Measurements from ENCODE around the gene MISP3. TPM values are rescaled to one million over a fixed set of nuclear protein-coding genes. Genes with fewer than 3 reads are reported as not detected.

MISP3 gene
- total RNA-seq, 3 donors from 2014 or later = 13.6 to 34.2 (median 32.9) TPM

DNA sequence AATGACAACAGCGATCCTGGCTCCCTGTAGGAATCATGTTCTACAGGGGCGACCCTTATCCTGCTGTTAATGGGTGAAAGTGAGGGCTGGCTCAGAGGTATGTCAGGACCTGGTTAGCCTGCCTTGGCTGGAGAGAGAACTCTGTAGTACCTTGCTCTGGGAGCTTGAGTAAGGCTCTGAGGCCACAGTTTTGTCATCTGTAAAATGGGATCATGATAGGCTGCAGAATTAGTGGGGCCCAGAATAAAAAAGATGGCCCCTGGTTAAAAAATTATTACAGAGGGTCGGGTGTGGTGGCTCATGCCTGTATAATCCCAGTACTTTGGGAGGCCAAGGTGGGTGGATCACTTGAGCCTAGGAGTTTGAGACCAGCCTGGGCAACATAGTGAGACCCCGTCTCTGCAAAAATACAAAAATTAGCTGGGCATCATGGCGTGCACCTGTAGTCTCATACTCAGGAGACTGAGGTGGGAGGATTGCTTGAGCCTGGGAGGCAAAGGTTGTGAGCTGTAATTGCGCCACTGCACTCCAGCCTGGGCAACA is 28.5 kb downstream of the MISP3 start:
- no peaks in the 10 kb centered on the region for H3K9me3 ChIP-seq
- H3K36me3 ChIP-seq (ENCODE audit: low read depth) = no peaks in the 10 kb centered on the region
- ATAC-seq (no peak), DNase-seq (no peak)
- peaks cover 11% of the 10 kb centered on the region for H3K4me1 ChIP-seq (ENCODE audit: low read depth)
- TF ChIP-seq, protein P1, sequence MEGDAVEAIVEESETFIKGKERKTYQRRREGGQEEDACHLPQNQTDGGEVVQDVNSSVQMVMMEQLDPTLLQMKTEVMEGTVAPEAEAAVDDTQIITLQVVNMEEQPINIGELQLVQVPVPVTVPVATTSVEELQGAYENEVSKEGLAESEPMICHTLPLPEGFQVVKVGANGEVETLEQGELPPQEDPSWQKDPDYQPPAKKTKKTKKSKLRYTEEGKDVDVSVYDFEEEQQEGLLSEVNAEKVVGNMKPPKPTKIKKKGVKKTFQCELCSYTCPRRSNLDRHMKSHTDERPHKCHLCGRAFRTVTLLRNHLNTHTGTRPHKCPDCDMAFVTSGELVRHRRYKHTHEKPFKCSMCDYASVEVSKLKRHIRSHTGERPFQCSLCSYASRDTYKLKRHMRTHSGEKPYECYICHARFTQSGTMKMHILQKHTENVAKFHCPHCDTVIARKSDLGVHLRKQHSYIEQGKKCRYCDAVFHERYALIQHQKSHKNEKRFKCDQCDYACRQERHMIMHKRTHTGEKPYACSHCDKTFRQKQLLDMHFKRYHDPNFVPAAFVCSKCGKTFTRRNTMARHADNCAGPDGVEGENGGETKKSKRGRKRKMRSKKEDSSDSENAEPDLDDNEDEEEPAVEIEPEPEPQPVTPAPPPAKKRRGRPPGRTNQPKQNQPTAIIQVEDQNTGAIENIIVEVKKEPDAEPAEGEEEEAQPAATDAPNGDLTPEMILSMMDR (IDR thresholded peaks at IDR 0.05) = no peak
- intact Hi-C loops (cut with DNase I, micrococcal nuclease) = no loop called here
- H3K4me3 ChIP-seq = no peak overlapping the region

DNA sequence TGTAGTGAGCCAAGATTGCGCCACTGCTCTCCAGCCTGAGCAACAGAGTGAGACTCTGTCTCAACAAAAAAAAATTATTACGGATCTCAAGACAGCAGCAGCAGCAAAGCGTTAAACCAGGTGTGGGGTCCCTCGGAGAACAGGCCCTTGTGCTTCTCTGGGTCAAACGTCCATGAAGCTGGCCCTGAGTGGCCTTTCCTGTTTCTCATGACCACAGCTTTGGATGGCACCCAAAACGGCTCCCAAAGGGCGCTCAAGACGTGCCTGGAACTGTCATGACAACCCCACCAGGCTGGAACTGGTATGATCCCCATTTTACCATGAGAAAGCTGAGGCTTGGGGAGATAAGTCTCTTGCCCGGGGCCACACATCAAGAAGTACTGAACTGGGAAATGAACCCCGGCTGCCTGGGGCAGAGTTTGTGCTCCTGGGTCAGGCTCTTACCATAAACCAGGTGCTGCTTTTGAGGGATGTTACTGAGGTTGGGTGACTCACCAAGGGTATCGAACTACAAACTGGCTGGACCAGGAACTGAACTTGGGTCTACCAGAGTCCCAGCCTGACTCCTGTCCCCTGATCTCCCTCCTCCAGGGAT is 29.6 kb downstream of the MISP3 start:
- ATAC-seq = no peak
- Histone ChIP-seq H3K4me3 (no peak overlapping the region), H3K36me3 (ENCODE audit: low read depth) (no peaks in the 10 kb centered on the region), H3K4me1 (ENCODE audit: low read depth) (peaks cover 14% of the 10 kb centered on the region), H3K9me3 (no peaks in the 10 kb centered on the region)
- intact Hi-C loops (cut with DNase I, micrococcal nuclease) = no loop called here
- TF ChIP-seq, protein P1 (IDR thresholded peaks at IDR 0.05) = no peak
- DNase-seq = no peak

DNA sequence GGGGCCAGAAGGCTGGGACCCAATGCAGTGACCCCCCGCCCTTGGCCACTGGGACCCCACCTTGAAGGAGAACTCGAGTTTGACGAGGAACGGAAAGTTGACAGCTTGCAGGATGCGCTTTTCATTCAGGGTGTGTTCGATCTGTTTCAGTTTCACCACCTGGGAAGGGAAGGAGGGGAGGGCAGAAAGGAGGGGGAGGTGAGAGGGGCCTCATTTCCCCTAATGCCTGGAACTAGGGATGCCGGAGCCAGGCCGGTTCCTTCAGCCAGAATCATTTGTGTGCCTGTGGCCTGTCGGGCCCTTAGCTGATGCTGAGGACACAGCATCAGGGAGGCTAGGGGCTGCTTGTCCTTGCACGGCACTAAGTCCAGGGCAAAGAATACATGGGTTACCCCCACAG is 30.2 kb downstream of the MISP3 start:
- DNase-seq (no peak), ATAC-seq (no peak)
- Histone ChIP-seq H3K9me3 (no peaks in the 10 kb centered on the region), H3K4me3 (no peak overlapping the region), H3K4me1 (ENCODE audit: low read depth) (peaks cover 14% of the 10 kb centered on the region), H3K36me3 (ENCODE audit: low read depth) (no peaks in the 10 kb centered on the region)
- intact Hi-C loops (cut with DNase I, micrococcal nuclease) = no loop called here
- TF ChIP-seq, protein P1 (IDR thresholded peaks at IDR 0.05) = no peak

DNA sequence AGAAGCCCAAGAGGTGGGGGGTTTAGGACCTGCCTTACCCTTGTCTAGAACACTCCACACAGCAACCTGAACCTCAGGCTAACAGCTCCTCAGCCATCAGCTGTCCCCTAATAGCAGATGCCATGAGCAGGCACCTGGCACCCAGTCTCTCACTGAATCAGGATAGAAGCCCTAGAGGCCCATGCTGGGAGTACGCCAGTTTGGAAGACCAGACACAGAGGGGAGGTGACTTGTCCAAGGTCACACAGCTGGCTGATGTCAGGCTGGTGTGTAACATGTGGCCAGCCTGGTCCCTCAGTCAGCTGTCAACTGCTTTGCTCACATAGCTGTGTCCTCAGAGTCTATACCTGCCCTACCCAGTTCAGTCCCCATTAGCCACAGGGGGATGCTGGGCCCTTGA is 30.7 kb downstream of the MISP3 start:
- no peak for ATAC-seq
- intact Hi-C loops (cut with DNase I, micrococcal nuclease) = no loop called here
- no peak for DNase-seq

DNA sequence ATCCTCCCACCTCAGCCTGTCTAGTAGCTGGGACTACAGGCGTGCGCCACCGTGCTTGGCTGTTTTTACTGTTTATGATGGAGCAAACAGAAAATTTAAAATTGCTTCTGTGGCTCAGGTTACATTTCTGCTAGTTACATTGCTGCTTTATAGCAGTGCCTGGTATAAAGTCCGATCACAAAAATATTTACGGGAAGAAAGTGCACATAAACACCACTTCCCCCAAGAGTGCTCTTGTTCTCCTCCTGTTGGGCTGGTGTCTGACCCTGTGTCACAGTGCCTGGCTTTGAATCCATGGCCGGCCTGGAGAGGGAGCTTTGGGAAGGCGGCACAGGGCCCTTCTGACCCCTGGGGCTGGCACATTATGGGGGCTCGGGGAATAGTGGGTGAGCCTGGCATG is 33.1 kb downstream of the MISP3 start:
- H3K9me3 ChIP-seq = no peaks in the 10 kb centered on the region
- intact Hi-C loops (cut with DNase I, micrococcal nuclease) = no loop called here
- ATAC-seq = peak; percentile 90
- no peaks in the 10 kb centered on the region for H3K36me3 ChIP-seq (ENCODE audit: low read depth)
- H3K4me1 ChIP-seq (ENCODE audit: low read depth) = peaks cover 17% of the 10 kb centered on the region
- DNase-seq = no peak
- TF ChIP-seq, protein P1 (IDR thresholded peaks at IDR 0.05) = no peak
- no peak overlapping the region for H3K4me3 ChIP-seq

More for the DNA sequence above, 30.7 kb downstream of the MISP3 start:
- H3K4me1 ChIP-seq (ENCODE audit: low read depth) = peaks cover 17% of the 10 kb centered on the region
- H3K4me3 ChIP-seq = no peak overlapping the region
- no peaks in the 10 kb centered on the region for H3K36me3 ChIP-seq (ENCODE audit: low read depth)
- H3K9me3 ChIP-seq = no peaks in the 10 kb centered on the region
- TF ChIP-seq, protein P1 (IDR thresholded peaks at IDR 0.05) = no peak

Data from mucosa of descending colon (tissue), 3 donors.